GM10847 (cell line): Measurements from ENCODE around the gene ZFP91.

Source experiments
- POLR2A ChIP-seq: IDR thresholded peaks from 2 replicates; pipeline ENCODE4 v1.6.1; 2011; ENCODE audit not compliant: insufficient read length; ENCODE audit errors: extremely low read depth

Gene ZFP91

GRCh38 chr11:58578635-58579191, at the start of gene ZFP91:
Gene ZFP91, plus strand, starts transcription at chr11:58579063. Its CDS starts 219 bp downstream, at chr11:58579282.
- TF ChIP-seq POLR2A = peak; percentile 42

GRCh38 chr11:58530236-58530635, 48.6 kb upstream of the ZFP91 start:
- no peak for TF ChIP-seq POLR2A

GRCh38 chr11:58531865-58532341, 47.0 kb upstream of the ZFP91 start:
- no peak for TF ChIP-seq POLR2A

GRCh38 chr11:58546841-58547240, 32.0 kb upstream of the ZFP91 start:
- no peak for TF ChIP-seq POLR2A

GRCh38 chr11:58549644-58550043, 29.2 kb upstream of the ZFP91 start:
- TF ChIP-seq POLR2A = no peak

- TF ChIP-seq POLR2A = no peak
Observed at GRCh38 chr11:58560842-58561241, 18.0 kb upstream of the ZFP91 start.

- TF ChIP-seq POLR2A = no peak
Observed at GRCh38 chr11:58561394-58562098, 17.3 kb upstream of the ZFP91 start.

GRCh38 chr11:58562375-58562800, 16.5 kb upstream of the ZFP91 start:
- no peak for TF ChIP-seq POLR2A

GRCh38 chr11:58564231-58564630, 14.6 kb upstream of the ZFP91 start:
- no peak for TF ChIP-seq POLR2A

- no peak for TF ChIP-seq POLR2A
Observed at GRCh38 chr11:58567889-58568512, 10.9 kb upstream of the ZFP91 start.

- peak; percentile 16 for TF ChIP-seq POLR2A
Observed at GRCh38 chr11:58573451-58574104, 5.3 kb upstream of the ZFP91 start.

- TF ChIP-seq POLR2A = no peak
Observed at GRCh38 chr11:58574881-58575280, 4.0 kb upstream of the ZFP91 start.

GRCh38 chr11:58575377-58576020, 3.4 kb upstream of the ZFP91 start, which contains the start of gene LPXN:
Gene LPXN, minus strand, starts transcription at chr11:58575856. Its CDS starts 84 bp downstream, at chr11:58575772.
- peak; percentile 83 for TF ChIP-seq POLR2A

GRCh38 chr11:58576887-58577471, 1.9 kb upstream of the ZFP91 start:
- no peak for TF ChIP-seq POLR2A

GRCh38 chr11:58577555-58578135, 1.2 kb upstream of the ZFP91 start:
- TF ChIP-seq POLR2A = peak; percentile 54

GRCh38 chr11:58578136-58578634, 678 bp upstream of the ZFP91 start:
- TF ChIP-seq POLR2A = no peak
